Measurements from ENCODE around the gene CPLX1. TPM values are rescaled to one million over a fixed set of nuclear protein-coding genes. Genes with fewer than 3 reads are reported as not detected.
A peak's percentile ranks its signal among the peaks of the same experiment; 100 is the strongest.
"Not testable (repeated sequence)": the region's sequence is repeated elsewhere in the genome, so short reads cannot be mapped to it uniquely, and the experiment has no call there.

CPLX1 gene
- total RNA-seq, 1 donor from 2014 or later: 1.1 TPM

GRCh38 chr4:781493-782216 is 44.3 kb downstream of the CPLX1 start:
- H3K27ac ChIP-seq: peak overlapping the region; percentile 92 to 94

DNA sequence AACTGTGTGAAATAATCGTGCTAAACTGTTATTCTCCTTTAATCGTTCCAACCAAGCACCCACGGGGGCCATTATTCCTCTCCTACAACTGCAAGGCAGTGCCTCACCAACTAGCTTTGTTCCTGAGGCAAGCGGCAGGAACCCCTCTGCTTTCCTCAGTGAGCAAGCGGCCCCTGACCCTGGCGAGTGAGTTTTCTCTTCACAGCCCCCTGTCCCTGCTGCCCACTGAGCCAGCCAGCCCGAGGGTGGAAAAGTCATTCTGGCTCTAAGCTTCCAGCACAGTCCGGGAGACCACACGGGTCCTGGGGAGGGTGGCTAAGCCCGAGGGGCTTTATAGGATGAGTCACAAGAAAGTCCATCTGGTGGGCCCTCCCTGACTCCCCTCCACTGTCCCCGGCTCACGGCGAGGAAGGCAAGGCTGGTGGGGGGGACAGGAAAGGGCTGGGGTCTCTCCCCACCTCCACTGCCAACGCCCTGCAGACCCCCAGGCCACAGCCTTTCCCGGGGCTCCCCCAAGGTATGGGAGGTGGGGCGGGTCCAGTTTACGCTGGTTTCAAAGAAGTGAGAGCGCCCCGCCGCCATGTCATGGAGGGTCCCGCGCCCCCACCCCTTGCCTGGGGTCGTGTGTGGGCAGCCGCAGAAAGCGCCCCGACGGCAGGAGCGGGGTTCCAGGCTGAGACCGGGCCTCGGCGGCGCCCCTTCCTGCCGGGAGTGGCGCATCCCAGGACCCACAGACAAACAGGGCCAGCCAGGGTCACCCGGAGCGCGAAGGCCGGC is 45.0 kb downstream of the CPLX1 start:
- Histone ChIP-seq H3K9me3 (peaks cover 7 to 31% of the 10 kb centered on the region in 2 donors), H3K27me3 (peaks cover 6% of the 10 kb centered on the region), H3K36me3 (peaks cover 38 to 42% of the 10 kb centered on the region in 2 donors), H3K4me1 (peaks cover 2 to 25% of the 10 kb centered on the region in 2 donors), H3K27ac (peak overlapping the region; percentile 89 to 94), H3K4me3 (peak overlapping the region; percentile 87 to 97)
- no peak for DNase-seq (ENCODE audit: low spot score in 2 of 2)
- intact Hi-C loops (cut with DNase I): loop anchor here (1.0 to 5.0 kb wide), 6 partner anchors 152 to 1481 kb away; partner anchors contain the start of genes DGKQ, GAK, MXD4 and PIGG
- TF ChIP-seq, protein P1, sequence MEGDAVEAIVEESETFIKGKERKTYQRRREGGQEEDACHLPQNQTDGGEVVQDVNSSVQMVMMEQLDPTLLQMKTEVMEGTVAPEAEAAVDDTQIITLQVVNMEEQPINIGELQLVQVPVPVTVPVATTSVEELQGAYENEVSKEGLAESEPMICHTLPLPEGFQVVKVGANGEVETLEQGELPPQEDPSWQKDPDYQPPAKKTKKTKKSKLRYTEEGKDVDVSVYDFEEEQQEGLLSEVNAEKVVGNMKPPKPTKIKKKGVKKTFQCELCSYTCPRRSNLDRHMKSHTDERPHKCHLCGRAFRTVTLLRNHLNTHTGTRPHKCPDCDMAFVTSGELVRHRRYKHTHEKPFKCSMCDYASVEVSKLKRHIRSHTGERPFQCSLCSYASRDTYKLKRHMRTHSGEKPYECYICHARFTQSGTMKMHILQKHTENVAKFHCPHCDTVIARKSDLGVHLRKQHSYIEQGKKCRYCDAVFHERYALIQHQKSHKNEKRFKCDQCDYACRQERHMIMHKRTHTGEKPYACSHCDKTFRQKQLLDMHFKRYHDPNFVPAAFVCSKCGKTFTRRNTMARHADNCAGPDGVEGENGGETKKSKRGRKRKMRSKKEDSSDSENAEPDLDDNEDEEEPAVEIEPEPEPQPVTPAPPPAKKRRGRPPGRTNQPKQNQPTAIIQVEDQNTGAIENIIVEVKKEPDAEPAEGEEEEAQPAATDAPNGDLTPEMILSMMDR (IDR thresholded peaks at IDR 0.05): no peak

More at GRCh38 chr4:781493-782216, 44.3 kb downstream of the CPLX1 start:
- H3K9me3 ChIP-seq: peaks cover under 1 to 23% of the 10 kb centered on the region in 2 donors
- H3K4me3 ChIP-seq: peak overlapping the region; percentile 87 to 97
- intact Hi-C loops (cut with DNase I): loop anchor here (1.0 to 5.0 kb wide), 10 partner anchors 76 to 1481 kb away; partner anchors contain the start of genes ATP5ME, DGKQ, GAK and MXD4
- H3K36me3 ChIP-seq: peaks cover 31 to 37% of the 10 kb centered on the region in 2 donors
- TF ChIP-seq, protein P1 (IDR thresholded peaks at IDR 0.05): no peak
- H3K27me3 ChIP-seq: peaks cover 14% of the 10 kb centered on the region
- H3K4me1 ChIP-seq: peaks cover 8 to 31% of the 10 kb centered on the region in 2 donors
- peak; percentile 99 for DNase-seq (ENCODE audit: low spot score in 2 of 2)

DNA sequence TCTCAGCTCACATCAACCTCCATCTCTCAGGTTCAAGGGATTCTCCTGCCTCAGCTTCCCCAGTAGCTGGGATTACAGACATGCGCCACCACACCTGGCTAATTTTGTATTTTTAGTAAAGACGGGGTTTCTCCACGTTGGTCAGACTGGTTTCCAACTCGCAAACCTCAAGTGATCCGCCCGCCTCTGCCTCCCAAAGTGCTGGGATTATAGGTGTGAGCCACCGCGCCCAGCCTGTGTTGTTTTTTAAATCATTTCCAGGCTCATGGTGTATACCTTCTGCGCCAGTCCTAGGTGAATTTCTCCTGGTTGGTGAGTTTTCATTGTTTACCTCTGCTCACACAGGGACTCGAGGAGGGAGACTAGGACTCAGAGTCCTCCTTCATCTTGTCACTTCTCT is 45.7 kb downstream of the CPLX1 start:
- peaks cover 7 to 37% of the 10 kb centered on the region in 2 donors for H3K9me3 ChIP-seq
- peak overlapping the region; percentile 89 to 94 for H3K27ac ChIP-seq
- H3K4me3 ChIP-seq: peak overlapping the region; percentile 87 to 97
- intact Hi-C loops (cut with DNase I): loop anchor here (2.0 to 5.0 kb wide), 5 partner anchors 153 to 1482 kb away; partner anchors contain the start of genes GAK, MXD4, PIGG and TMEM175
- H3K36me3 ChIP-seq: peaks cover 45 to 49% of the 10 kb centered on the region in 2 donors
- peaks cover 0 to 19% of the 10 kb centered on the region in 2 donors for H3K4me1 ChIP-seq
- not testable (repeated sequence) for H3K27me3 ChIP-seq; DNase-seq (ENCODE audit: low spot score in 2 of 2)

DNA sequence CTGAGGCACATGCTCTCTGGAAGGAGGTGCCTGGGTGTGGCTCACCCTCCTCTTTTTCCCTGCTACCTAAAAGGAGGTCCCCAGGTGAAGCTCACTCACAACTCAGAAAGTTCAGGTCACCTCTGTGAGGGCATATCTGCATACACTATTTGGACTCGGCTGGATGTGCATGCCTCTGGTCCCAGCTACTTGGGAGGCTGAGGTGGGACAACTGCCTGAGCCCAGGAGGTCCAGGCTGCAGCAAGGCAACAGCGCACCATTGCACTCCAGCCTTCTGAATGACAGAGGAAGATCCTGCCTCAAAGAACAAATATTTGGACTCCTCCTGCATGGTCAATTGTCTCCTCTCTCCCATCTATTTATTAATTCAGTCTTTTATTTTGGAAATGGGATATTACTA is 46.4 kb downstream of the CPLX1 start:
- H3K4me3 ChIP-seq: no peak overlapping the region
- intact Hi-C loops (cut with DNase I): no loop called here
- no peaks in the 10 kb centered on the region for H3K27me3 ChIP-seq
- H3K36me3 ChIP-seq: peaks cover 52 to 56% of the 10 kb centered on the region in 2 donors
- peaks cover 7 to 44% of the 10 kb centered on the region in 2 donors for H3K9me3 ChIP-seq
- DNase-seq (ENCODE audit: low spot score in 2 of 2): no peak
- TF ChIP-seq, protein P1 (IDR thresholded peaks at IDR 0.05): no peak
- peaks cover 0 to 18% of the 10 kb centered on the region in 2 donors for H3K4me1 ChIP-seq
- H3K27ac ChIP-seq: no peak overlapping the region

DNA sequence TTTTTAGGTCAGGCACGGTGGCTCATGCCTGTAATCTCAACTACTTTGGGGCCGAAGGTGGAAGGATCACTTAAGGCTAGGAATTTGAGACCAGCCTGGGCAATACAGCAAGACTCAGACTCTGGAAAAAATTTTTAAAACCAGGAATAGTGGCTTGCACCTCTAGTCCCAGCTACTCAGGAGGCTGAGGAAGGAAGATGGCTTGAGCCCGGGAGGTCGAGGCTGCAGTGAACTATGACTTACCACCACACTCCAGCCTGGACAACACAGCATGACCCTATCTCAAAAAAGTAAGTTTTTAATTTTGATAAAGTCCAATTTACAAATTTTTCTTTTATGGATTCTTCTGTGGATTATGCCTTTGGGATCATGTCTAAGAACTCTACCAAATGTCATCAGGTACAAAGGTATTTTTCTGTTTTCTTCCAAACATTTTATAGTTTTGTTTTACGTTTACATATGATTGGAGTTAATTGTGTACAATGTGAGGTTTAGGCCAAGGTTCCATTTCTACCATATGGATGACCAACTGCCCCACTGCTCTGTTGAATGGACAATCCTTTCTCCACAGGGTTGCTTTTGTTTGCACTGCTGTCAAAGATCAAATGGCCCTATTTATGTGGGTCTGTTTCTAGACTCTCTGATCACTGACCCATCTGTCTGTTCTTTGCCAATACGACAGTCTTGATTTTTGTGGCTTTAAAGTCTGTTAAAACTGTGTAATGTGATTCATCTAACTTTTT is 48.2 kb downstream of the CPLX1 start:
- Histone ChIP-seq H3K9me3 (peaks cover 22 to 62% of the 10 kb centered on the region in 2 donors), H3K36me3 (peaks cover 68 to 75% of the 10 kb centered on the region in 2 donors), H3K27me3 (no peaks in the 10 kb centered on the region), H3K27ac (no peak overlapping the region), H3K4me1 (peaks cover 0 to 15% of the 10 kb centered on the region in 2 donors), H3K4me3 (no peak overlapping the region)
- TF ChIP-seq, protein P1 (IDR thresholded peaks at IDR 0.05): no peak
- no peak for DNase-seq (ENCODE audit: low spot score in 2 of 2)
- intact Hi-C loops (cut with DNase I): no loop called here
